Keratinocyte (primary cell): ENCODE results near the gene MAP2K2. TPM values are rescaled to one million over a fixed set of nuclear protein-coding genes. Genes with fewer than 3 reads are reported as not detected.

ENCODE experiments used
- DNase-seq: peaks from one replicate; pipeline ENCODE4 v3.0.0-alpha.2; 2011; ENCODE audit warnings: low read depth, missing footprints, low spot score
- FAIRE-seq: peaks from 2 replicates; lab custom pipeline; 2011; peaks lifted over from hg19 to GRCh38; lab: Jason Lieb, UNC
- H2AFZ ChIP-seq: 2 replicates; pipeline ENCODE4 v1.6.0; 2012; ENCODE audit warnings: low read length, control low read depth, inconsistent platforms; ENCODE audit not compliant: control insufficient read depth
- H3K27ac ChIP-seq: 2 replicates; pipeline ENCODE4 v1.5.1; 2011; ENCODE audit warnings: low read length; ENCODE audit not compliant: control insufficient read depth, insufficient read depth
- H3K27me3 ChIP-seq: 3 replicates; pipeline ENCODE4 v1.6.0; 2011; ENCODE audit warnings: low read length; ENCODE audit not compliant: control insufficient read depth, insufficient read depth; ENCODE audit errors: extremely low read depth
- H3K36me3 ChIP-seq, 2 experiments: 2 replicates in 1 of 2; 3 replicates in 1 of 2; pipeline ENCODE4 v1.5.1; 2011; ENCODE audit warnings: low read length in 2 of 2, mild to moderate bottlenecking in 1 of 2; ENCODE audit not compliant: control insufficient read depth in 2 of 2, insufficient read depth in 2 of 2; ENCODE audit errors: extremely low read depth in 1 of 2
- H3K4me1 ChIP-seq: 3 replicates; pipeline ENCODE4 v1.5.1; 2011; ENCODE audit warnings: low read length; ENCODE audit not compliant: control insufficient read depth, insufficient read depth; ENCODE audit errors: extremely low read depth
- H3K4me2 ChIP-seq: 3 replicates; pipeline ENCODE4 v1.6.0; 2011; ENCODE audit warnings: low read depth, low read length; ENCODE audit not compliant: control insufficient read depth, insufficient read depth; ENCODE audit errors: extremely low read depth
- H3K4me3 ChIP-seq, 3 experiments: fragments of 200-600 bp in 1 of 3; sonication (generic) in 1 of 3; 2 replicates in 2 of 3; 3 replicates in 1 of 3; pipeline ENCODE4 v1.5.1; 2011 to 2016; ENCODE audit warnings: low read length in 3 of 3, mild to moderate bottlenecking in 3 of 3, control low read depth in 2 of 3, inconsistent platforms in 1 of 3, low read depth in 1 of 3, mixed read lengths in 1 of 3, mixed run types in 1 of 3, moderate library complexity in 1 of 3; ENCODE audit not compliant: control insufficient read depth in 2 of 3, insufficient read depth in 2 of 3; ENCODE audit errors: extremely low read depth in 1 of 3
- H3K79me2 ChIP-seq: 2 replicates; pipeline ENCODE4 v1.6.0; 2012; ENCODE audit warnings: low read length; ENCODE audit not compliant: control insufficient read depth, insufficient read depth
- H3K9ac ChIP-seq: 3 replicates; pipeline ENCODE4 v1.6.0; 2011; ENCODE audit warnings: low read length; ENCODE audit not compliant: control insufficient read depth, insufficient read depth; ENCODE audit errors: extremely low read depth
- H3K9me1 ChIP-seq: 3 replicates; pipeline ENCODE4 v1.6.0; 2011; ENCODE audit warnings: low read length; ENCODE audit not compliant: control insufficient read depth, insufficient read depth; ENCODE audit errors: extremely low read depth
- H3K9me3 ChIP-seq: 2 replicates; pipeline ENCODE4 v1.5.1; 2012; ENCODE audit warnings: low read depth, low read length; ENCODE audit not compliant: control insufficient read depth
- H4K20me1 ChIP-seq: 3 replicates; pipeline ENCODE4 v1.6.0; 2011; ENCODE audit warnings: low read length; ENCODE audit not compliant: control insufficient read depth, insufficient read depth; ENCODE audit errors: extremely low read depth
- CTCF ChIP-seq, 3 experiments: IDR thresholded peaks in 1 of 3; conservative IDR thresholded peaks in 1 of 3; optimal IDR thresholded peaks in 1 of 3; 2 replicates in 2 of 3; 3 replicates in 1 of 3; pipeline versions ENCODE3 to v1.5.1; 2011; ENCODE audit warnings: low read length in 3 of 3, mild to moderate bottlenecking in 3 of 3, moderate library complexity in 2 of 3, control low read depth in 1 of 3, inconsistent platforms in 1 of 3; ENCODE audit not compliant: insufficient read depth in 2 of 3; ENCODE audit errors: extremely low read depth in 1 of 3
- EZH2 ChIP-seq: IDR thresholded peaks from one replicate; pipeline ENCODE4 v1.6.1; 2012; ENCODE audit warnings: inconsistent platforms, mild to moderate bottlenecking, low read length, moderate library complexity
- dilution Hi-C: fragments of 300-500 bp; cut with MboI; formaldehyde crosslinking; loops from one replicate; pipeline ENCODE4 v1.7.0; 2020; ENCODE audit warnings: low sequenced_read_pairs; ENCODE audit not compliant: extremely low pct_ligation_motif_present
- polyA plus RNA-seq, 5 experiments: library from polyadenylated mRNA; depleted of rRNA in 3 of 5; stranded (reverse) in 3 of 5; stranded (forward) in 1 of 5; unstranded in 1 of 5; fragments of >200 nt; gene quantifications; 1 replicate in 1 of 5; 2 replicates in 3 of 5; 3 replicates in 1 of 5; pipeline versions ENCODE4 v1.2.1 to v1.2.3, GENCODE V29; 2011 to 2012; ENCODE audit warnings: missing spikeins in 2 of 5, low read depth in 1 of 5, low replicate concordance in 1 of 5

MAP2K2 gene
- polyA plus RNA-seq, 1 donor (not counting 4 experiments of a cell fraction or from before 2014, with no cell fraction given), result 61.8 TPM

GRCh38 chr19:4100647-4101495 is 23.1 kb downstream of the MAP2K2 start:
- no peak overlapping the region for H2AFZ ChIP-seq
- no peak for DNase-seq
- H3K4me1 ChIP-seq, result peaks cover 5% of the 10 kb centered on the region
- H3K27me3 ChIP-seq, result no peaks in the 10 kb centered on the region
- H3K9ac ChIP-seq, result no peak overlapping the region
- H3K9me1 ChIP-seq, result no peaks in the 10 kb centered on the region
- H3K27ac ChIP-seq, result no peak overlapping the region
- no peak overlapping the region for H3K4me3 ChIP-seq
- H4K20me1 ChIP-seq, result no peaks in the 10 kb centered on the region
- no peaks in the 10 kb centered on the region for H3K9me3 ChIP-seq
- no peak for FAIRE-seq
- H3K79me2 ChIP-seq, result no peaks in the 10 kb centered on the region
- no peak overlapping the region for H3K4me2 ChIP-seq
- dilution Hi-C loops, result no loop called here
- H3K36me3 ChIP-seq, result peaks cover 27 to 28% of the 10 kb centered on the region in 2 experiments
- TF ChIP-seq CTCF (optimal IDR thresholded peaks at IDR 0.05 in 1 of 3, IDR thresholded peaks at IDR 0.05 in 1 of 3, conservative IDR thresholded peaks at IDR 0.05 in 1 of 3; ENCODE audit: extremely low read depth in 1 of 3, insufficient read depth in 2 of 3, low read length in 3 of 3) (no peak), EZH2 (no peak)

- H3K4me3 ChIP-seq, result no peak overlapping the region
- H3K9me1 ChIP-seq, result no peaks in the 10 kb centered on the region
- no peaks in the 10 kb centered on the region for H3K27me3 ChIP-seq
- no peaks in the 10 kb centered on the region for H3K79me2 ChIP-seq
- H3K9ac ChIP-seq, result no peak overlapping the region
- no peaks in the 10 kb centered on the region for H4K20me1 ChIP-seq
- FAIRE-seq (no peak), DNase-seq (no peak)
- no peak for TF ChIP-seq CTCF (optimal IDR thresholded peaks at IDR 0.05 in 1 of 3, IDR thresholded peaks at IDR 0.05 in 1 of 3, conservative IDR thresholded peaks at IDR 0.05 in 1 of 3; ENCODE audit: extremely low read depth in 1 of 3, insufficient read depth in 2 of 3, low read length in 3 of 3)
- no peak for TF ChIP-seq EZH2
- no peak overlapping the region for H2AFZ ChIP-seq
- H3K36me3 ChIP-seq, result peaks cover 25% of the 10 kb centered on the region in 2 experiments
- H3K4me2 ChIP-seq, result no peak overlapping the region
- no peaks in the 10 kb centered on the region for H3K4me1 ChIP-seq
- H3K27ac ChIP-seq, result no peak overlapping the region
- H3K9me3 ChIP-seq, result no peaks in the 10 kb centered on the region
- dilution Hi-C loops, result no loop called here
These were observed 24.7 kb downstream of the MAP2K2 start for GRCh38 chr19:4099041-4099764.
